ENCODE measurements around the gene ST14. TPM values are rescaled to one million over a fixed set of nuclear protein-coding genes. Genes with fewer than 3 reads are reported as not detected.

Gene ST14
- total RNA-seq, 1 experiment from 2014 or later = 33.9 TPM

DNA sequence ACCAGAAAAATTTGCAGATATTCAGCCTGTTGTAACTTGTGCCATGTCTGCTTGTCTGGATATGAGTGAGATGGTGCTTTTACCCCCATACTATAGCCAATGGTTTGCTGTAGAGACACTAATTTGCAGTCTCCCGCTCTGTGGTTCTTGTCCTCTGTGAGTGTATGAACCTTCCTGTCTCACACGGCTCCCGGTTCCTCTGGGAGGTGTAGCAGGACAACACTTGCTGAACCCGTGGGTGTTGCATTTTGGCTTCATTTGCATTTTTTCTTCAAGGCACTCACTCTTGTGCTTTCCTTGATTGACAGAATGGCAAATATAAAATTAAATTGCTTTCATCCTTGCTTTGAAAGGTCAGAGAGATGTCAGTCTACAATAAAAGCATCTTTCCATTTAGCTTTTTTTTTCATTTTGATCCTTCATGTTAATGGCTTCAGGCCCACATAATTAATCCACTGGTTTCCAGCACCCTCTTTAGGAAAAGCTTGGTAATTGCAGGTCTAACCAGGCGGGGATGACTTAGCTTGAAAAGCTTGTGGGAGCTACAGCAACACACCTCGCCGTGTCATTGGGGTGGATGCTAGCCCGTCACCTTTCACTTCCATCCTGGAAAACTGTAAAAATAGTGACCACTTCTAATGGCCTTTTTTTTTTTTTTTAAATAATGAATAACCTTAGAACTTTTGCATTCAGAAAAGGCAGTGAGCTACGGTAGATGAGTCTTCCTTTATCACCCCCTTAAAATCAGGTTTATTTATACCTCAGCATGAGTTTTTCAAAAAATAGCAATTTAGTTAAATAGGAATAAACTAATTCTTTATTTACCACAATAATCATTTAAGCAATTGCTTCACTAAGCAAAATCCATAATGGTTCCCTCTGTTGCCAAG, 27.4 kb upstream of the ST14 start (continued):
- TF ChIP-seq AFF4 (CRISPR knock-in tag; IDR thresholded peaks at IDR 0.05; ENCODE audit: borderline replicate concordance) (no peak), ATF2 (CRISPR knock-in tag; IDR thresholded peaks at IDR 0.05; ENCODE audit: borderline replicate concordance, low read depth) (no peak), ATF3 (CRISPR knock-in tag; conservative IDR thresholded peaks at IDR 0.05) (no peak), GRHL2 (CRISPR knock-in tag; IDR thresholded peaks at IDR 0.05; ENCODE audit: insufficient replicate concordance, severe bottlenecking) (no peak), GABPB1 (CRISPR knock-in tag; IDR thresholded peaks at IDR 0.05) (no peak)

DNA sequence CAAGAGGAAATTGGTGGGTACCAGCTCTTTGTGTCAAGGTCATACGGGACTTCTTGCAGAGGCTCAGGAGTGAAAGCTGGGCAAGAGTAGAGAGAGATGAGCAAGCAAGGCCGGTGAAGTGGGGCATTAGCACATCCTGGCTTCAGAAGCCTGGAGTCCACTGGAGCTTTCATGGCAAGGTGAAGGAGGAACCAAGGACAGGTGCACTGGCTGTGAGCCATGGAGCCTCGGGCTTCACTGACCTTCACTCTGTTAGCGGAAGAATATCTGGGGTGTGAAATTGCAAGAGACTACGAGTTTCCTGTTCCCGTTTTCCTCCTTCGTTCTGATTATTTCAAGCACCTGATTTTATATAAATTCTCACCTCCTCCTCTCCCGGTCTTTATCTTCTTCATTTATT, 25.9 kb upstream of the ST14 start:
- CTCF ChIA-PET = interaction anchor here (6.1 kb wide), 1 partner anchor 11 kb away, joined by 96 read pairs; no protein-coding TSS in a partner anchor
- ATAC-seq = no peak
- H3K4me3 Mint-ChIP-seq = no peak overlapping the region
- H3K27ac Mint-ChIP-seq = peak overlapping the region; percentile 17; the same call in 1 of the 2 replicates
- H3K9me3 Mint-ChIP-seq = peaks cover 10% of the 10 kb centered on the region
- peaks cover 90% of the 10 kb centered on the region for H3K36me3 Mint-ChIP-seq
- TF ChIP-seq, protein P1, sequence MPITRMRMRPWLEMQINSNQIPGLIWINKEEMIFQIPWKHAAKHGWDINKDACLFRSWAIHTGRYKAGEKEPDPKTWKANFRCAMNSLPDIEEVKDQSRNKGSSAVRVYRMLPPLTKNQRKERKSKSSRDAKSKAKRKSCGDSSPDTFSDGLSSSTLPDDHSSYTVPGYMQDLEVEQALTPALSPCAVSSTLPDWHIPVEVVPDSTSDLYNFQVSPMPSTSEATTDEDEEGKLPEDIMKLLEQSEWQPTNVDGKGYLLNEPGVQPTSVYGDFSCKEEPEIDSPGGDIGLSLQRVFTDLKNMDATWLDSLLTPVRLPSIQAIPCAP (CRISPR knock-in tag; IDR thresholded peaks at IDR 0.05) = no peak
- TF ChIP-seq ZNF219 (CRISPR knock-in tag; IDR thresholded peaks at IDR 0.05; ENCODE audit: borderline replicate concordance) (no peak), ZNF416 (CRISPR knock-in tag; IDR thresholded peaks at IDR 0.05) (no peak), NR3C1 (CRISPR knock-in tag; conservative IDR thresholded peaks at IDR 0.05; ENCODE audit: low read depth) (no peak), ELF4 (CRISPR knock-in tag; IDR thresholded peaks at IDR 0.05; ENCODE audit: low read depth) (no peak)
- no peak for DNase-seq (ENCODE audit: low spot score)
- no peaks in the 10 kb centered on the region for H3K4me1 Mint-ChIP-seq
- no peaks in the 10 kb centered on the region for H3K27me3 Mint-ChIP-seq (ENCODE audit: low read depth)
- POLR2A ChIA-PET = no interaction called here

DNA sequence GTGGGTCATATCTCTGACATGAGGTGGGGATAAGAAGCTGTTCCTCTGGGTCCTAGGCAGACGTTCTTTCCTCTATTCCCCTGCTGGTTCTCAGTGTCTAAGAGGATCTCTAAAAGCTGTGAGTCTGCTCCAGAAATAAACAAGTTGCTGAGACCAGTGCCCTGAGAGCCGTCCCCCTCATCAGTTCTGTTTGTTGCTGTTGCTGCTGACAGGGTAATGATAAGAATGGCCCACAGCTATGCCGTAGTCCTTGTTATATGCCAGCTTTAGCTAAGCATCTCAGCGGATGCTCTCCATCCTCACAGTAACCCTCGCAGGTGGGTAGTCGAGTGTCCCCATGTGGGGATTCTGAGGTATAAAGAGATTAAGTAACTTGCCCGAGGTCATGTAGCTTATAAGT, 23.5 kb upstream of the ST14 start:
- DNase-seq (ENCODE audit: low spot score) (no peak), ATAC-seq (no peak)
- H3K4me3 Mint-ChIP-seq = no peak overlapping the region
- ChIA-PET POLR2A (no interaction called here), CTCF (interaction anchor here (2.1 to 6.1 kb wide), 2 partner anchors 9 to 10 kb away, joined by 11 to 96 read pairs; no protein-coding TSS in a partner anchor)
- H3K27ac Mint-ChIP-seq = no peak overlapping the region
- peaks cover 88% of the 10 kb centered on the region for H3K36me3 Mint-ChIP-seq
- H3K27me3 Mint-ChIP-seq (ENCODE audit: low read depth) = no peaks in the 10 kb centered on the region
- no peaks in the 10 kb centered on the region for H3K4me1 Mint-ChIP-seq
- H3K9me3 Mint-ChIP-seq = peaks cover 10% of the 10 kb centered on the region
- TF ChIP-seq TEAD1 (CRISPR knock-in tag; IDR thresholded peaks at IDR 0.05) = no peak
- no peak for TF ChIP-seq FOXK1 (CRISPR knock-in tag; IDR thresholded peaks at IDR 0.05)
- TF ChIP-seq, protein P2, sequence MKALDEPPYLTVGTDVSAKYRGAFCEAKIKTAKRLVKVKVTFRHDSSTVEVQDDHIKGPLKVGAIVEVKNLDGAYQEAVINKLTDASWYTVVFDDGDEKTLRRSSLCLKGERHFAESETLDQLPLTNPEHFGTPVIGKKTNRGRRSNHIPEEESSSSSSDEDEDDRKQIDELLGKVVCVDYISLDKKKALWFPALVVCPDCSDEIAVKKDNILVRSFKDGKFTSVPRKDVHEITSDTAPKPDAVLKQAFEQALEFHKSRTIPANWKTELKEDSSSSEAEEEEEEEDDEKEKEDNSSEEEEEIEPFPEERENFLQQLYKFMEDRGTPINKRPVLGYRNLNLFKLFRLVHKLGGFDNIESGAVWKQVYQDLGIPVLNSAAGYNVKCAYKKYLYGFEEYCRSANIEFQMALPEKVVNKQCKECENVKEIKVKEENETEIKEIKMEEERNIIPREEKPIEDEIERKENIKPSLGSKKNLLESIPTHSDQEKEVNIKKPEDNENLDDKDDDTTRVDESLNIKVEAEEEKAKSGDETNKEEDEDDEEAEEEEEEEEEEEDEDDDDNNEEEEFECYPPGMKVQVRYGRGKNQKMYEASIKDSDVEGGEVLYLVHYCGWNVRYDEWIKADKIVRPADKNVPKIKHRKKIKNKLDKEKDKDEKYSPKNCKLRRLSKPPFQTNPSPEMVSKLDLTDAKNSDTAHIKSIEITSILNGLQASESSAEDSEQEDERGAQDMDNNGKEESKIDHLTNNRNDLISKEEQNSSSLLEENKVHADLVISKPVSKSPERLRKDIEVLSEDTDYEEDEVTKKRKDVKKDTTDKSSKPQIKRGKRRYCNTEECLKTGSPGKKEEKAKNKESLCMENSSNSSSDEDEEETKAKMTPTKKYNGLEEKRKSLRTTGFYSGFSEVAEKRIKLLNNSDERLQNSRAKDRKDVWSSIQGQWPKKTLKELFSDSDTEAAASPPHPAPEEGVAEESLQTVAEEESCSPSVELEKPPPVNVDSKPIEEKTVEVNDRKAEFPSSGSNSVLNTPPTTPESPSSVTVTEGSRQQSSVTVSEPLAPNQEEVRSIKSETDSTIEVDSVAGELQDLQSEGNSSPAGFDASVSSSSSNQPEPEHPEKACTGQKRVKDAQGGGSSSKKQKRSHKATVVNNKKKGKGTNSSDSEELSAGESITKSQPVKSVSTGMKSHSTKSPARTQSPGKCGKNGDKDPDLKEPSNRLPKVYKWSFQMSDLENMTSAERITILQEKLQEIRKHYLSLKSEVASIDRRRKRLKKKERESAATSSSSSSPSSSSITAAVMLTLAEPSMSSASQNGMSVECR (CRISPR knock-in tag; IDR thresholded peaks at IDR 0.05; ENCODE audit: borderline replicate concordance) = no peak
- no peak for TF ChIP-seq ETV6 (CRISPR knock-in tag; IDR thresholded peaks at IDR 0.05)
- TF ChIP-seq E2F1 (CRISPR knock-in tag; IDR thresholded peaks at IDR 0.05) = no peak
- no peak for TF ChIP-seq NFYB (CRISPR knock-in tag; conservative IDR thresholded peaks at IDR 0.05; ENCODE audit: low read depth)
- no peak for TF ChIP-seq ZNF416 (CRISPR knock-in tag; IDR thresholded peaks at IDR 0.05)
- TF ChIP-seq SMAD4 (CRISPR knock-in tag; IDR thresholded peaks at IDR 0.05) = no peak
- no peak for TF ChIP-seq FOXP1 (CRISPR knock-in tag; IDR thresholded peaks at IDR 0.05; ENCODE audit: borderline replicate concordance)
